AG09319 (cell line): ENCODE results near the gene UBE2H.
"Not testable (repeated sequence)": the region's sequence is repeated elsewhere in the genome, so short reads cannot be mapped to it uniquely, and the experiment has no call there.

Experiments used
- DNase-seq: peaks from one replicate; pipeline ENCODE4 v3.0.0-alpha.2; 2010; ENCODE audit warnings: low read depth; ENCODE audit errors: extremely low read depth
- TF ChIP-seq, protein P1 (sequence below): IDR thresholded peaks from 2 replicates; pipeline ENCODE4 v1.5.1; 2011; ENCODE audit warnings: low read depth, mild to moderate bottlenecking, inconsistent platforms, low read length, moderate library complexity

The UBE2H gene

DNA sequence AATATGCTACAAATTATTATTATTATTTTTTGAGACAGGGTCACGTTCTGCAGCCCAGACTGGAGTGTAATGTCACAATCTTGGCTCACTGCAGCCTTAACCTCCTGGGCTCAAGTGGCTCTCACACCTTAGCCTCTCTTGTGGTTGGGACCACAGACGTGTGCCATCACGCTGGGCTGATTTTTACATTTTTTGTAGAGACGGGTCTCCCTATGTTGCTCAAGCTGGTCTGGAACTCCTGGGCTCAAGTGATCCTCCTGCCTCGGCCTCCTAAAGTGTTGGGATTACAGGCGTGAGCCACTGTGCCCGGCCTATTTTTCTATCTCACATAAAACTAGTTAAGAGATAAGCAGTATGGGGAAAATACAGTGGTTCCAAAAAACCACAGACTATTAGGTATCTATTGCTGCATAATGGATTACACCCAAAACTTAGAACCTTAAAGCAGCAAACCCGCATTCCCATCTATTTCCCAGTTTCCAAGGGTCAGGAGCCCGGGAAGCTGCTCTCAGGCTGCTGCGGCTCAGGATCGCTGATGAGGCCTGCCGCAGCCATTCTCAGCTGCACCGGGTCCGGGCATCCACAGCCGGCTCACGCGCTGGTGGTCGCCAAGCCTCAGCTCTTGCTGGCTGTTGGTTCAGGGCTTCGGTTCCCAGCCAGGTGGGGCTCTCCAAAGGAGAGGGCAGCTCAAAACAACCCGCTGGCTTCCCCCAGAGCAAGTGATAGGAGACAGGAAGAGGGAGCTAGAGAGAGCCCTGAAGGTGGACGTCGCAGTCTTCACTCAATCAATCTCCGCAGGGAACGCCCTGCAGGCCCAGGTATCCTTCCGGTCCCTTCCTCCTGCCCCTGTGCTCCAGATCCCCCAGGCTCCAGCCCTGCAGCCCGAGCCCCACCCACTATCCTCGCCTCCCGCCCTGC lies 128.2 kb downstream of the UBE2H start:
- TF ChIP-seq, protein P1, sequence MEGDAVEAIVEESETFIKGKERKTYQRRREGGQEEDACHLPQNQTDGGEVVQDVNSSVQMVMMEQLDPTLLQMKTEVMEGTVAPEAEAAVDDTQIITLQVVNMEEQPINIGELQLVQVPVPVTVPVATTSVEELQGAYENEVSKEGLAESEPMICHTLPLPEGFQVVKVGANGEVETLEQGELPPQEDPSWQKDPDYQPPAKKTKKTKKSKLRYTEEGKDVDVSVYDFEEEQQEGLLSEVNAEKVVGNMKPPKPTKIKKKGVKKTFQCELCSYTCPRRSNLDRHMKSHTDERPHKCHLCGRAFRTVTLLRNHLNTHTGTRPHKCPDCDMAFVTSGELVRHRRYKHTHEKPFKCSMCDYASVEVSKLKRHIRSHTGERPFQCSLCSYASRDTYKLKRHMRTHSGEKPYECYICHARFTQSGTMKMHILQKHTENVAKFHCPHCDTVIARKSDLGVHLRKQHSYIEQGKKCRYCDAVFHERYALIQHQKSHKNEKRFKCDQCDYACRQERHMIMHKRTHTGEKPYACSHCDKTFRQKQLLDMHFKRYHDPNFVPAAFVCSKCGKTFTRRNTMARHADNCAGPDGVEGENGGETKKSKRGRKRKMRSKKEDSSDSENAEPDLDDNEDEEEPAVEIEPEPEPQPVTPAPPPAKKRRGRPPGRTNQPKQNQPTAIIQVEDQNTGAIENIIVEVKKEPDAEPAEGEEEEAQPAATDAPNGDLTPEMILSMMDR: peak; percentile 45
- no peak for DNase-seq

DNA sequence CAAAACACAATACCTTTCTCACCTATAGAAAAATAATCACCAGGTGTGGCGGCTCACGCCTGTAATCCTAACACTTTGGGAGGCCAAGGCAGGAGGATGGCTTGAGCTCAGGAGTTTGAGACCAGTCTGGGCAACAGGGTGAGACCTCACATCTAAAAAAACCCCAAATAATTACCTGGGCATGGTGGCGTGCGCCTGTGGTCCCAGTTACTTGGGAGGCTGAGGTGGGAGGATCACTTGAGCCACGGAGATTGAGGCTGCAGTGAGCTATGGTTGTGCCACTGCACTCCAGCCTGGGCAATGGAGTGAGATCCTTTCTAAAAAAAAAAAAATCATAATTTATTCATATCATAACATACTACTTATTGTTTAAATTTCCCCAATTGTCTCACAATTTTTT lies 129.6 kb downstream of the UBE2H start:
- not testable (repeated sequence) for DNase-seq

DNA sequence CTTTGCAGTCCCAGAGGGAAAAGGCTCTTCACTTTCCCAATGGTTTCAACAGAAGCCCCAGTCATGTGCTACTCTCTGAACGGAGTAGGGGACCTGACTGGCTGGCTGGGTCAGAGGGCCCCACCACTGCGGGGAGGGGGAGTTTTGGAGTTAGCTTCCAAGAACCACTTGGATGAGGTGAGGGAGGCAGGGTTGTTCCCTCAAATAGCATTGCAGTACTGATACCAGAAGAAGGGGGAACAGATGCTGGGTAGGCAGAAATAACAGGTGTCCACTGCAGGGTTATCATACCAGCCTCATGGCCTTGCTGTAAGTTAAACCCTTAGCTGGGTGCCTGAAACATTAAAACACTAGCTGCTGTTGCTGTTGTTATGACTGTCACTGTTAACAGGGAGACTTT lies 131.3 kb downstream of the UBE2H start:
- TF ChIP-seq, protein P1: no peak
- no peak for DNase-seq

DNA sequence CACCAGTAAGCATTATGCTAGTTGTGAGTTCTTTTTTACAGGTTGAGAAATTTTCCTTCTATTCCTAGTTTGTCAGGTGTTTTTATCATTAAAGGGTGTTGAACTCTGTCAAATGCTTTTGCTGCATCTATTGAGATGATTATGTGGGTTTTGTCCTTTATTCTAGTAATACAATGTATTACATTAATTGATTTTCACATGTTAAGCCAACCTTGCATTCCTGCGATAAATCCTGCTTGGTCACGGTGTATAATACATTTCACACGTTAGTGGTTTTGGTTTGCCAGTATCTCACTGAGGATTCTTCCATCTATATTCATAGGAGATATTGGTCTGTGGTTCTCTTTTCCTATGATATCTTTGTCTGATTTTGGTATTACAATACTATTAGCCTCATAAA lies 136.0 kb downstream of the UBE2H start:
- DNase-seq: no peak
- TF ChIP-seq, protein P1: no peak

DNA sequence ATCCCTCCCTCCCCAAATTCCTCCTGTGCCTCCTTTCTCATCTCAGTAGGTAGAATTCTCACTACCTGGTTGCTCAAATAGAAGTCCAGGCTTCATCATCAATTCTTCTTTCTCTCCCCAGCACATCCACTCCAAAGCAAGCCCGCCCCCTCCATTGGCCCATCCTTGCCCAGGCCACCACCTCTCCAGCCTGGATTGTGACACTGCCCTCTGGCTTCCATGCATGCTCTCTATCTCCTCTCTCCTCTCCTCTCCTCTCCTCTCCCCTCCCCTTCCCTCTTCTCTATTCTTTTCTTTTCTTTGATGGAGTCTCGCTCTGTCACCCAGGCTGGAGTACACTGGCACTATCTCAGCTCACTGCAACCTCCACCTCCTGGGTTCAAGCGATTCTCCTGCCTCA lies 144.9 kb downstream of the UBE2H start:
- no peak for DNase-seq
- TF ChIP-seq, protein P1: no peak

DNA sequence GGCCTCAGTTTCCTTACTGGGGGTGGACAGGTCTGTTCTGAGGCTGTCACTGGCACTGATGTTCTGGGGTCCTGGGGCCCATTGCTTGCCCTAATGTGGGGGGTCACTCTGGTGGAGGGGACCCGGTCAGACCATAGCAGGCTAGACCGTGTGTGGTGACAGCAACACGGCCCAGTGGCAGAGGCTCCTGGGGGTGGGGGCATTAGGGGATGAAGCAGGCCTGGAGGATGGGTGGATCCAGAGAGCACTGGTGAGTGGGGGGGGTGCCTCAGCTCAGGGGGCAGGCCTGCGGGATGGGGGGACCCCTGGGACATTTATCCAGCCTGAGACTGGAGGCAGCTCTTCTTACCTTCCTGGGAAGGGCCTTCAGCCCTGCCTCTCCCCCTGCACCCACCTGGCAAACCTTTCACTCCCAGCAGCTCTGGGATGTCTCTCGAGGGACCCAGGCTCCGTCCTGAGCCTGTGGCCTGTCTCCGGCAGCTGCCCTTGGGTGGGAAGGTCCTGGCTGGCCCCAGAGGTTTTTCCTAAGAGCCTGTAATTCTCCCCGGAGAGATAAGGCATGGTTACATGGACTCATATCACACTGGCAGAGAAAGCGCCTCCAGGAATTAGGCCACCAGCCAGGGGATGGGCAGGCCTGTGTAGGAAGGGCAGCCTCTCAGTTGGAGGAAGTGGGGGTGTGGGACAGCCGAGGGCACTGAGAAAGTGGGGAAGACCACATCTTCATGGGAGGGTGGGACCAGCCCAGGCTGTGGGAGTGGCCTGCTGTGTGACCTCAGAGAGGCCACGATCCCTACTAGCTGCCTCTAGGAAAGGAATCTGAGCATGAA lies 147.7 kb downstream of the UBE2H start:
- TF ChIP-seq, protein P1: no peak
- DNase-seq: no peak

DNA sequence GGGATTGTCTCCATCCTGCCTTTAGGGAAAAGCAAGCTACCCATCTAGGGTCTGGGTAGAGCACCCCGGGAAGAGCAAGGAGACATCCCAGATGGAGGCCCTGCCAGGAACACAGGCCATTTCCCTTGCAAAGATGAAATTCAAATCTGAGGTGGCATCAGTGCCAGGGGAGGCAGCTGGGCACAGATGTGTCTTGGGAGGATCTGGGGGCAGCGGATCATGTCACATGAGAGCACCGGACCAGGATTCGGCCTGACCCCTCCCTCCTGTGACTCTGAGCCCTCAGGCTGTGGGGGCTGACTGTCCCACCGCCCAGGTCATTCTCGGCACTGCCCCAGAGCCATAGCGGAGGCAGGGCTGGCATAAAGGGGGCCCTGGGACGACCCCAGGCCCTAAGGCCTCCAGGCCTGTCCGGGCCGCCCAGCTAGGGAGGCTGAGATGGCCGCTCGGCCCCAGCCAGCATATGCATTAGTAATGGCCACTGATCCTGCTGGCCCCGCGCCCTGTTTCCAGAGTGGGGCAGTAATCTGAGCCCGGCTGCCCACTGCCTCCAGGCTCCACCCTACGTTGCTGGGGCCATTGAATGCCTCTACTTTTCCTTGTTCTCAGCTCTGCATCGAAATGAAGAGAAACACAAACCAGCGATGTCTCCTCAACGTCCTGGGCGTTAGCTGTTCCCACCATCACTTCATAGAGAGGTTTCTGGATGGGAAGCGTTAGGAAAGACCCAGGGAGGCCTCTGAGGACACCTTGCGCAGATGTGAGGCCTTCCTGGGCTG lies 148.5 kb downstream of the UBE2H start:
- no peak for DNase-seq
- TF ChIP-seq, protein P1: no peak
